ENCODE measurements around the gene COL26A1.

GRCh38 chr7:101474178-101474577, 111.5 kb downstream of the COL26A1 start:
- TF ChIP-seq POLR2A (IDR thresholded peaks at IDR 0.05; ENCODE audit: low read length), result no peak
- no peak for TF ChIP-seq GATA1 (IDR thresholded peaks at IDR 0.05; ENCODE audit: low read depth, low read length)
